NCI-H1105 treated with DMSO at 0.1 percent for 48 hours (cell line): ENCODE measurements around the gene B9D1.

Experiments used
- DNase-seq: peaks from one replicate; lab custom pipeline; 2025; lab: John Stamatoyannopoulos, UW

B9D1 gene, protein sequence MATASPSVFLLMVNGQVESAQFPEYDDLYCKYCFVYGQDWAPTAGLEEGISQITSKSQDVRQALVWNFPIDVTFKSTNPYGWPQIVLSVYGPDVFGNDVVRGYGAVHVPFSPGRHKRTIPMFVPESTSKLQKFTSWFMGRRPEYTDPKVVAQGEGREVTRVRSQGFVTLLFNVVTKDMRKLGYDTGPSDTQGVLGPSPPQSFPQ

DNA sequence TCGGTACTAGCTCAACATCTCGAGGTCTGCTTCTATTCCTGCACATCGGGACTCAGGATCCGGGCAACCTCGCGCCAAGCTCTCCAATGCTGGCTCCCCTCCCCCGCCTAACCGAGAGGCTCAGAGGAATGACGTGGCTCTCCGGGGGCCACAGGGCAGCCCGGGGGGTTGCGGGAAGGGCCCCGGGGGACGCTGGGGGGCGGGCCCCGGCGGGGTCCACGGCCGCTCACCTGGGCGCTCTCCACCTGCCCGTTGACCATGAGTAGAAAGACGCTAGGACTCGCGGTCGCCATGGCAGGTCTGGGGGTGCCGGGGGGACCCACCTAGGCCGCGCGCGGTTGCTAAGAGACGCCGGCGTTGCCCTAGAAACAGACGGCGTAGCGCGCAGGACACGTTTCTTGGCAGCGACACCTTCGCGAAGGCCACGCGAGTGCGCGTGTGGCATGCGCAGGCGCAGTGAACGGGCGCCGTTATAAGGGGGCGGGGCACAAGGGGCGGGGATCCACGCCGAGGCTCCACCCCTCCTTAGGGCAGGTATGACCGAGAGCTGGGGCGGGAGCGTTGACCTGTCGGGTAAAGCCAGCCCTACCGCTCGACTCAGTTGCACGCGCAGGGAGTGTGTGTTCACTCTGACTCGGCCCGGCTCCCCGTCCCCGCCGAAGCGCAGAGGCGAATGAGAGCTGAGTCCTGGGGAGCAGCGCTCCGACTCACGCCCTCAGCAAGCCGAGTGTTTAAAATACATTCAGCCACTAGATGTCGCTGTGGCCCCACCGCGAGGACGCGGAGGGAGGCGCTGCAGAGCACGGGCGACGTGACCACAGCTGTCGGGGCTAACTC, at the start of gene B9D1:
Gene B9D1, minus strand, starts transcription at position 447 of the 837 bp plus-strand sequence. Its CDS starts 154 bp downstream, at position 293.
- DNase-seq = peak; percentile 96

DNA sequence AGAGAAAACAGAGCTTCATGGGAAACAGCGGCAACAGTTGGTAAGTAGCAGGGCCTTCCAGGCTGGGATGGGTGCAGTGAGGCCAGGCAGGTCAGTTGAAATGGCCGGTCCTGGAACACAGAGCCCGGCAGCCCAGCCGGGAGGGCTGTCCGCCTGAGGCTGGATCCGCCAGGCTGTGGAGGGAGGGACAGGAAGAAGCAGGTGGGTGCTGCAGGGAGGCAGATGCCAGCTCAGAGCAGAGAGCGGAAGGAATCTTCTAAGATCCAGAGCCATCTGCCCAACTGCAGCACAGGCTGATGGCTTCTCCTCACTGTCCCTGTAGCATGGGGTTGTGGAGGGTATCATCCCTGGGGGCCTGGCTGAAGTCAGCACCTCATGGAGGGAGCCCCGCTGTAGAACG, 49.1 kb upstream of the B9D1 start:
- no peak for DNase-seq

DNA sequence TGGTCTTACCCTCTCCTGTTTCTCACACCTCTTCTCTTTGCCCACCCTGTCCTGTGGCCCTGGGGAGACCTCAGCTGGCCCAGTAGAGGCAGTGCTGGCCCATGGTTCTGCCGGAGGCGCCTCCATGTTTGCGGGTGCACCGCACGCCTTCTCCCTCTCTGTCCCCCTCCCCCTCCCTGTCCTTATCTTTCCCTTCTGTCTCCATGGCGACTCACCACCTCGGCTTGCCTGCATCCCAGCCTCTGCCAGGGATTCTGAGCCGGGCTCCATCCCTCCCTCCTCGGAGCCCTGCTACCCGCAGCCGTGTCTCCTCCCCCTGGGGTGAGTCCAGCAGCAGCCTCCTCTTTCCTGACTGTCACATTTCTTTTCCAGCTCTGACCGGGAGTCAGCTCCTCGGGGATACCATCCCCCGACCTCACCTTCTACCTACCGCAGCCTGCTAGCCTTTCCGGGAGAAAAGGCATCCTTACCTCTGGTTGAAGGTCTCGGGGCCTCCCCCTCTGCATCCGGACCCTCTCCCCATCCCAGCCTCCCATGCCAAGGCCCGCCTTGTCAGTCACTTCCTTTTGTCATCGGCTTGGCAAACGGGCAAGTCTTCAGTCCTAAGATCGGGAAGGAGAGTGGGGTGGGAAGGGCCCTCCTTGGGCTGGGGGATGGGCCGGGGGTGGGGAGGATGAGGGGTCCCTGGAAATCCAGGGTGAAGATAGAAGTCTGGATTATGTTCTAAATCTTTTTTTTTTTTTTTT, 48.5 kb upstream of the B9D1 start, which contains the start of gene RNF112:
Gene RNF112, plus strand, starts transcription at position 358 of the 746 bp plus-strand sequence. Its CDS starts 177 bp downstream, at position 535.
- no peak for DNase-seq

DNA sequence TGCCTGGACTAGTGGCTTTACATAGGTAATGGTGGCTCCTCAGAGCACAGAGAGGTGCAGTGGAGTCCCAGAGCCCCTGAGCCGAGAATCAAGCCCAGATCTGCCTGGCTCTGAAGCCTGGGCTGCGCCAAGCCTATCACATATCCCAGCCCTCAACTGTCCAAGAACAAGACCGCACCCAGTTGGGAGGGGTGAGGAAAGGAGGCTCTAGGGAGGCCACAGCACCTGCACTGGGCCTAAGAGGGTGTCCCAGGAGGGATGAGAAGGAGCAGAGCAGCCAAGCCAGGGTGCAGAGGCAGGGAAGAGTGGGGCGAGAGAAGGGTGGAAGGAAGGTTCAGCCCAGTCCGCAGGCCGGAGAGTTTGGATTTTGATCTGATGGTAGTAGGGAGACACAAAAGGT, 47.6 kb upstream of the B9D1 start:
- no peak for DNase-seq

DNA sequence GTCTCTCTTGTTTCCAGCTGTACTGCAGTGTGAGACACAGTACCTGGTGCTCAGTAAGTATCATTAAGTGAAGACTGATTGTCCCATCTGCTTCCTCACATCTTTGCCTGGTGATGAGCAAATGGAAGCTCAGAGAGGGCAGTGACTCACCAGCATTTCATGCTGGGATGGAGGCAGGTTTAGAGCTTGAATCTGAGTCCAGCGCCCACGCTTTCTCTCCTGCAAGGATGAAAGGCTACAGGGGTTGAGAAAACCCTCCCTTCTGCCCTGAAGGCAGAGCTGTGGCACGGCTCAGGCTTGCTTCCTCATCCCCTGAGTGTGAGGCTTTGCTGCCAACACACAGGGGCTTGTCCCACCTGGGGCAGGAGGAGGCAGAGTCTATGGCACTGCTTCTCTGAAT, 47.0 kb upstream of the B9D1 start:
- DNase-seq = no peak

DNA sequence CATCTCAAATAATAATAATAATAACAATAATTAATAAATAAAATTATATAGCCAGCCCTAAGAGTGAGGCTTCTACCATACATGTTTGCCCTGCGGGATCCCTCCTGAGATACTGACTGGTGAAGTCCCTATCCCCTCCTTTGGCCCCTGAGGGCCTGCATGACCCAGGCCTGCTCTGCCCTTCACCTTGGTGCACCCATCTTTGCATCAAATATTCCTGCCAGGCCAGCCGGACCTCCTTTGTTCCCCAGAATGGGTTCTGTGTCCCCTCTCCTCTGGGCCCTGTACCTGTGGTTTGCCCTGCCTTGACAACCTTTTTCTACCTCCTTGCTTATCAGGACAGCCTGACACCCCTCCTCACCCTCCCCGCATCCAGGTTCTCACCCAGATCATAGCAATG, 46.5 kb upstream of the B9D1 start:
- DNase-seq = no peak

DNA sequence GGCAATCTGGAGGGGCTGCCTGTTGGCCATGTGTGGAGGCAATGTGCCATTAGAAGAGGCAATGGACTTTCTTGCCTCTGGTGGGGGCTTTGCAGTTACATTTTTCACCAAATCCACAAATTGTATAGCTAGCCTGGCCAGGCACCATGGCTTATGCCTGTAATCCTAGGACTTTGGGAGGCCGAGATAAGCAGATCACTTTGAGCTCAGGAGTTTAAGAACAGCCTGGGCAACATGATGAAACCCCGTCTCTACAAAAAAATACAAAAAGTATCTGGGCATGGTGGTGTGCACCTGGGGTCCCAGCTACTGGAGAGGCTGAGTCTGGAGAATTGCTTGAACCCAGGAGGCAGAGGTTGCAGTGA, 45.8 kb upstream of the B9D1 start:
- no peak for DNase-seq

DNA sequence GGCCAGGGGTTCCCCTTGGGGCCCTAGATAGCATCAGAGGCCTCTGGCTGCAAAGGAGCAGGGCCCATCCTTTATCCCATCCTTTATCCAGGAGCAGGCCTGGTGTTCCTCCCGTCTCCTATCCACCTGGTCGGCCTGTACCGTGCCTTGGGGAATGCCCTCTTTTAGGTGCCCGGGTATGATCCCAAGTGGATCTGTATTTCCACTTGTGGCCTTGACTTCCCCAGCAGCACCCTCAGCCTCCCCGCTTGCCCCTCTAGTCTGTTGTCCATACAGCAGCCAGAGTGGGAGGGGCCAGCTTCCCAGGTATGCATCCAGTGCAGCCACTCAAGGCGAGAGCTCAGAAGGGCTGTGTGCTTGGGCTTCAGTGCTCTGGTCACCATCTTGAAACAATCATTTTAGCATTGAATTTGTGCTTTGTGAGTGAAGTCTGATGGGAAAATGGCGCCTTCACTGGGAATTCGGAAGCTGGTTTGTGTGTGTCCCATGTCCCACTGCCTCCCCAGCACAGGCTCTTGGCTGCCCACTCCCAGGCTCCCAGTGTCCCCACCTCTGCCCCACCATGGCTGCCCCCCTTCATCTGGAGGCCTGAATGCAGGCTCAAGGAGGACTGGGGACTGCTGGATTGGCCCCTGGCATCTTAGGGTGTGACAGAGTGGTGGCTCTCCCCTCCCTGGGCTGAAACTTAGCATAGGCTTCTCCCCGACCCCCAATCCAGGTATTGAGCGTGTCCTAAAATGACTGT, 45.2 kb upstream of the B9D1 start:
- DNase-seq = no peak

DNA sequence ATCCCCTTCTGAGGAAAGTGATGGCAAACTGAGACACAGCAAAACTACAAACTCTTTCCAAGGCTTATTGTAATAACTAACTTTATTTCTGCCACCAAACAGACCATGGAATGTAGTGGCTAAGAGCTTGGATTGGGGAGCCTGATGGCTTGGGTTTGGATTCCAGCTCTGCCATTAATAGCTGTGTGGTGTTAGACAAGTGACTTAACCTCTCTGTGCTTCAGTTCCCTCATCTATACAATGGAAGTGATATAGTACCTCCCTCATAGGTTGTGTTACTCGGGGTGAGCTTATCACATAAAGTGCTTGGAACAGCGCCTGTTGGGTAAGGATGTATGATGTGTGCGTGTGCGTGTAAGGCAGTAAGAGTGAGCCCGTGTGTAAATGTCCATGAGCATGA, 42.6 kb upstream of the B9D1 start:
- no peak for DNase-seq

DNA sequence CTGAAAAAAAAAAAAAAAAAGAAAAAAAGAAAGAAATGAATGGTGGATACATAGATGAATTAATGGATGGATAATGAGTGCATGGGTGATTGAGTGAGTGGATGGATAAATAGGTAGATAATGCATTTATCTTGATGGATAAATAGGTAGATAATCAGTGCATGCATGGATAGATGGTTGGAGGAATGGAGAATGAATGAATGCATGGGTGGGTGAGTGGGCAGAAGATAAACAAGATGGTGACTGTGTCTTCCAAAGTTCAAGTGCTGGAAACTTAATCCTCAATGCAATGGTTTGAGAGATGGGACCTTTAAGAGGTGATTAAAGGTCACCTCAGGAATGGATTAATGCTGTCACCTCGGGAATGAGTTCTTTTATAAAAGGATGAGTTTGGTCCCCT, 41.7 kb upstream of the B9D1 start:
- DNase-seq = no peak

DNA sequence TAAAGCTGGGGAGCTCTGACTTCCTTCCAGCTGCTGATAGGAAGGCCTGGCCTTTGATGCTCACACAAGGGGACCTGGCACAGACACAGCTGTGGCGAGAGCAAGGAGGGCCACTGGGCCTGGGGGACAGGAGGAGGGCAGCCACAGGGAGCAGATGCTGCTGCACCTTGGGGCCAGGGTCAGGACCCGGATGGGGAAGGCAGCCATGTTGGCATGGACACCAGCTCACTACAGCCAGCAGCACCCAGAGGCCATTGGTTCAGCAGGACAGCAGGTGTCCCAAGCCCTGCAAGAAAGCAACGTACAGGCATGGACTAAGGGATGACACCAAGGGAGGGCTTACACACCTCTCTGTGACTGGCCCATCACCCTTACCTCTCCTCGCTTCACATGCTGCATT, 40.5 kb upstream of the B9D1 start:
- no peak for DNase-seq

DNA sequence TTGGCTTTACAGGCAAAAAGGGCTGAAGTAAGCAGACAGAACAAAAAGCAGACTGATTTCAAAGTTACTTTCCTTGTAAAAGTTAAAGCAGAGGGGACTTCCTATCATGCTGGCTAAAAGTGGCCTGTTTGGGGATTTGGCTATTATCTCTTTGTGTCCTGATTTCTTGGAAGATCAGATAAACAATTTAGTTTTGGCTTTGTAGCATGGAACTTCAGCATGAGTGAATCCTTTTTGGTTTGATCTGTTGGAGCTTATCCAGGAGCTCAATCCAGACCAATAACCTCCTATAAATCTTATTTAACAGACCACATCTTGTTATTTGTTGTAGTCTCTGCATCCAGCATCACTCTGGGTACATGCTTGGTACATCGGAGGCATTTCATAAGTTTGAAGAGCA, 39.6 kb upstream of the B9D1 start:
- no peak for DNase-seq

DNA sequence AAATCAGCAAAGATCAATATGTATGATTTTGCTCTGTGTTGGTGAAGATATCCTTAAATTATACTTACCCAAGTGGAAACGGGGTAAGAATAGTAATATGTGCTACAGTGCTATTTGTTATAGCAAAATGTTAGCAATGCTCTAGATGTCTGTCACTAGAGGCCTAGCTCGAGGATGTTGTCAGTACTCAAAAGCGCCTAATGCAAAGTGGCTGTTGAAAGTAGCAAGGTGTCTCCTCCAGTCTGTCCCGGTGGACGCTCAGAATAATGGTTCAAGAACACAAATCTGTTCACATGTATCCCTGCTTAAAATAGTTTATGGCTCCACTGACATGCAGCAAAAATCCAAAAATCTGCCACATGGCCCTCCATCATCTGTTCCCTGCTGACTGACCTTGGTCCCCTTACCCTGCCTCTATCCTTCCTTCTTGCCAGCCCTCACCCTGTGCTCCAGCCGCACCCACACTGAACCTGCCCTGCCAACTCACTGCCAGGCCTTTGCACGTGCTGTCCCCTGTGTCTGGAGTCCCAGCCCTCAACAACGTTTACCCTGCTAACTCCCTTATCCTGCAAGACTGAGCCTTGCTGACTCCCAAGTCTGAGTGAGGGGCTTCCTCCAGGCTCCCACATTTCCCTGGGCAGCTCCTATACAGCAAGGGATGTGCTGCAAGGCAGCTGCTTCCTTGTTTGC, 38.9 kb upstream of the B9D1 start:
- DNase-seq = no peak

DNA sequence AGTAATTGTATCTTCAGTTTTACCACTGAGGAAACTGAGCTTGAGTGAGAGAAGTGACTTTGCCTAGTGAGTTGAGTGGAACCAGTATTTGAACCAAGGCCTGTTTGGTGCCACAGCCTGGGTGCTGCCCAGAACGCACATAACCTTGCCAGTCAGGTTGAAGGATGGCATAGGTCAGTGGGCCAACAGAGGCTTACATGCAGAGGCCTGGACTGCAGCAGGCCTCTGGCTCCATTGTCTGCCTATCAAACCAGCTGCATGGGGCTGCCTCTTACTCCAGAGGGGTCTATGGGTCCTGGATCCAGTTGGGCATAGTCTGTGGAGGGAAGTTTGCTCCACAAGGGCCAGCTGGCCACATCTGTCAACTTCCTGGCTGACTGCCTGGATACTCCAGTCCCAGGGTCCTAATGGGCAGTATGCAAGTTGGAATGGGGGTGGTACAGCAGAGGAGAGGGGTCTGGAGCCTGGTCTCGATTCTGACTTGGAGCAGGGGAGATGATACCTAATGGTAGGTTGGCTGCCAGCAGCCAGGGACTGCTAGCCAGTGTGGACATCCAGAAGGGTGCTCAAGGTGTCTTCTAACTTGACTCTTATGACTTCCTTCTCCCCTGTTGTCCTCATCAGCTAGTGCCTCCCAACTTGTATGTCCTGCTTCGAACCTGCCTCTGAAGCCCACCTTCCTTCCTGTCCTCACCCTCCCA, 37.4 kb upstream of the B9D1 start:
- no peak for DNase-seq

DNA sequence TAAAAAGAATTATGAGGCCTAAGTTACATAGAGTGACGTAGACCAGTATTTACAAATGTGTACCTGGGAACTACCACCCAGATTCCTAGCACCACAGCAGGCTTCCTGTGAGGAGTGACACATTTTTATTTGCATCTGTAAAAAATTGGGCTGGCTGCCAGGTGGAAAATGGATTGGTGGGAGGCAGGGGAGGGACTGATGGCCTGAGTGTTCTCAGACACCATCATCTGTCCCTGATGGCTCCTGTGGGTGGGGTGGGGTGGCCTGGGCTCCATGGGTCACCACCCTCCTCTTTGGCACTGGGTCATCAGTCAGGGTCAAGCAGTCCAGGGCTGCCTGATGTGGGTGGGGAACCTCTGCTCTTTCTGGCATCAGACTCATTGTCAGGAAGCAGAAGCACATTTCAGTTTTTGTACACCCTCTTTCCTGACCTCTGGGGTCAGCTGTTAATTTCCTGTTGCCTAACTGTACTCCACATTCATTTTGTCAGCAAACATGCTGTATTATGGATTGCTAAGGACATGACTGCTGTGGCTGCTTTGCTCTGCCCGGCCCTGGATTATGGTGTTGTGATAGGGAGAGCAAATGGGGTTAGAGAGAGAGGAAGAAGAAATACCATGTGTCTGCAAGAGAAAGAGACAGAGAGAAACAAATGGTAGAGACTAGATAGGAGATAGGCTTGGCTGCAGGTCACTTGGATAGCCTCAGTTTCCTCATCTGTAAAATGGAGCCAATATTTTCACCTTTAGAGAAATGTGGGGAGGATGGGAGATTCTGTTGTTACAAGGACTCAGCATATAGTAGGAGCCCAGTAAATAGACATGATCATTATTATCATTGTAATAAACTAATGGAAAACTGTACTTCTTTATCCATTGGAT, 36.0 kb upstream of the B9D1 start:
- DNase-seq = peak; percentile 13

DNA sequence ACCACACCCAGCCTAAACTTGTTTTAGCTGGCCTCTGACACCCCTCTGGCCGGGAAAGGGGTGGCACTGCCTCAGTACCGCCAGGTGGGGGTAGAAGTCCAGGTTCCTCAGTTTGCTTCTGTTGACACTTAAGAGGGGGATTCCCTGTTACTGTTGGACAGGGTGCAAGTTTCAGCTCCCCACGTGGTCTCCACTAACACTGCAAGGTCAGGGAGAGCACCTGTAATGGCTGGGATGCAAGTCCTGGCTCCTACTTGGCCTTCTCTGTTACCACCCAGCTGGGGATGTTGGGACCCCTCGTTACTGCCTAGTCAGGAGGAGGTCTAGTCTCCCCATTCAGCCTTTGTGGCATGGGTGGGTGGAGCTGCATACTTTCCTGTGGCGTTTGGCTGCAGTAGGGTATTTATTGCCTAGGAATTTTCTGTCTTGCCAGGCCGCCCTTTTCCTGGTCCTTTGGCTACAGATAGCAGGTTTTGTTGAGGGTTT, 35.1 kb upstream of the B9D1 start:
- no peak for DNase-seq

DNA sequence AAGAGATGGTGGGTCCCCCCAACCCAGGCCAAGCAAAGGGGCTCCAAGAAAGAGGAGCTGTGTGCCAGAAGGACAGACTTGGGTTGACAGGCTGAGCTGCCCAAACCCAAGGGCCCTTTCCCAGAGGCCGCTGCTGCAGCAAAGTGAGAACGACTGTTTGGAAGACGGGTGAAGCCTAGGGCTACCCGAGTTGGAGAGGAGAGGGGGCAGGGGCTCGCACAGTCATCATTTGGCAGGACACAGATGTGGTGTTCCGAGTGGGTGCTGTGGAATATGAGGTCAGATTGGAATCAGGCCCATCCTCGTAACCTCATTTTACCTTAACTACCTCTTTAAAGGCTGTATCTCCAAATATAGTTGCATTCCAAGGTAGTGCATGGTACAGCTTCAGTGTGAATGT, 29.8 kb upstream of the B9D1 start:
- DNase-seq = no peak

DNA sequence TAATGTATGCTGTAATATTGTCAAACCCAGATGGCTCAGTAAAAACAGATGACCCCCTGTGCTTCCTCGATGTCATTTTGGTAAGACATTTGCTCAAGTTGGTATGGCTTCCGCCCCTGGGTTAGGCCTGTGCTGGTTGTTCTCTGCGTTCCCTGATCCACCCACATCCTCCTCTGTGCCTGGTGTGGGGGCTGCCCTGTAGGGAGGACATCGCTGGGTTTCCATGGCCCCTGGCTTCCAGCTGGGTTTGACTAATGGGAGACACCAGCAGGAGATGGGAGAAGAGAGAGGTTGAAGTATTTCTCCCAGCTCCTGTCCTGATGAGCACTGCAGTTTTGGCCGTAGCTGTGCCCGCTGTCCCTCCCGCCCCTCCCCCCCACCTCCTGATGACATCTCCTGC, 28.9 kb upstream of the B9D1 start:
- DNase-seq = no peak

DNA sequence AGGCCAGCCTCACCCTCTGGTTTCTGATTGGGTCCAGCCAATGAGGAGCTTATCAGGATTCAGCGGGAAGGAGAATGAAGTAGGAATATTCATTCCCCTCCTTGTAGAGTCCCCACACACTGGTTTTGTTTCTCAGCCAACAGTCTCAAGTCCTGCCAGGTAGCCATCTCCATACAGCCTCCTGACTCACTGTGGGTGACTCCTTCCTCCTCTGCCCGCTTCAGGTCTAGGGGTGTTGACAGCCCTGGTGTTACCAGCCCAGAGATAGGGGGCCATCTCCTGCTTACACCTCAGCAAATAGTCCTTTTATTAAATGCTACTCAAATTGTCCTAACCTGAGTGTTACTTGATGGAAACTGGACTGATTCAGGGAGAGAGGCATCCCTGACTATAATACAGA, 28.4 kb upstream of the B9D1 start:
- no peak for DNase-seq
